Stimulated activated CD8-positive, alpha-beta memory T cell treated with anti-CD3 and anti-CD28 coated beads, Interleukin-2, amount 100 ng/mL, for 1 hour (primary cell): ENCODE data around the gene GRPEL1.

Experiments
- DNase-seq, 2 donors: peaks; one replicate each; pipeline ENCODE4 v3.0.0-alpha.2; 2020; ENCODE audit warnings: low read depth in 2 of 2

The GRPEL1 gene

GRCh38 chr4:7066006-7066405, 1.9 kb downstream of the GRPEL1 start:
- no peak for DNase-seq

GRCh38 chr4:7063362-7063761, 4.5 kb downstream of the GRPEL1 start:
- no peak for DNase-seq

GRCh38 chr4:7062816-7063215, 5.0 kb downstream of the GRPEL1 start:
- no peak for DNase-seq

- no peak for DNase-seq
These were observed 6.0 kb downstream of the GRPEL1 start for GRCh38 chr4:7061815-7062214.

- no peak for DNase-seq
These were observed 7.3 kb downstream of the GRPEL1 start for GRCh38 chr4:7060346-7061150.

- no peak for DNase-seq
These were observed 8.2 kb downstream of the GRPEL1 start for GRCh38 chr4:7059662-7060061.

- no peak for DNase-seq
These were observed 9.1 kb downstream of the GRPEL1 start for GRCh38 chr4:7058792-7059191.

- no peak for DNase-seq
These were observed 11.9 kb downstream of the GRPEL1 start for GRCh38 chr4:7055990-7056325.

GRCh38 chr4:7055111-7055989, 12.5 kb downstream of the GRPEL1 start:
- no peak for DNase-seq

- no peak for DNase-seq
These were observed 13.6 kb downstream of the GRPEL1 start for GRCh38 chr4:7054106-7054880.

GRCh38 chr4:7052923-7053715, 14.7 kb downstream of the GRPEL1 start:
- DNase-seq: no peak

GRCh38 chr4:7052313-7052712, 15.6 kb downstream of the GRPEL1 start:
- no peak for DNase-seq

GRCh38 chr4:7051905-7052304, 16.0 kb downstream of the GRPEL1 start:
- no peak for DNase-seq

GRCh38 chr4:7051144-7051495, 16.7 kb downstream of the GRPEL1 start:
- no peak for DNase-seq

GRCh38 chr4:7050481-7051143, 17.3 kb downstream of the GRPEL1 start:
- no peak for DNase-seq

GRCh38 chr4:7049739-7050138, 18.1 kb downstream of the GRPEL1 start:
- no peak for DNase-seq

GRCh38 chr4:7049295-7049694, 18.6 kb downstream of the GRPEL1 start:
- no peak for DNase-seq

- no peak for DNase-seq
These were observed 19.2 kb downstream of the GRPEL1 start for GRCh38 chr4:7048642-7049041.

GRCh38 chr4:7046971-7047370, 20.9 kb downstream of the GRPEL1 start:
- DNase-seq: no peak

- DNase-seq: no peak
These were observed 21.6 kb downstream of the GRPEL1 start for GRCh38 chr4:7045961-7046921.
